Measurements from ENCODE around the gene TMEM181. TPM values are rescaled to one million over a fixed set of nuclear protein-coding genes. Genes with fewer than 3 reads are reported as not detected.

TMEM181 gene
- total RNA-seq, 1 experiment from 2014 or later = 38.0 TPM

DNA sequence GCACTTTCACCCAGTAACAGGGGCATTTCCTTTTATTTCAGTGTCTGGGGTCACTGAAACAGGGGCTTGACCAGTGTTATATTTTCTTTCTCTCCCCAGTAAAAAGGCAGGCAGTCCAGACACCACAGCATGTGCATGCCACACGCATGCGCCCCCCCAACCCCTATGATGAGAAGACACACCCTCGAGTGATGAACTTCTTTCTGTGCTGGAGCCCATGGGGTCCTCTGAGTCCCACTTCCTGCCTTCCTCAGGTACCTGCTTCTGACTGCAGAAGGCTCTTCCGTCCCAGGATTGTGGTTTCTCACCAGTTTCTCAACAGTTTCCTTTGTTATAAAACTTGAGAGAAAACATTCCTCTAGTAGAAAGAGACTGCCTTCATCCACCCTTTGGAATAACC, 45.7 kb upstream of the TMEM181 start:
- no peaks in the 10 kb centered on the region for H3K27me3 ChIP-seq (ENCODE audit: control insufficient read depth, insufficient read depth, low read length)
- H3K4me3 ChIP-seq (ENCODE audit: low read depth in 2 of 2, low read length in 2 of 2) = no peak overlapping the region
- no peaks in the 10 kb centered on the region for H3K9me3 ChIP-seq (ENCODE audit: control insufficient read depth, insufficient read depth, low read depth, low read length)
- ChIA-PET POLR2A (no interaction called here), CTCF (no interaction called here)
- H3K36me3 ChIP-seq (ENCODE audit: control insufficient read depth, insufficient read depth, low read length) = no peaks in the 10 kb centered on the region; the same call in 1 of the 2 replicates
- DNase-seq (ENCODE audit: low read depth, low spot score) (no peak), ATAC-seq (no peak)
- intact Hi-C loops (cut with micrococcal nuclease; ENCODE audit: unreplicated experiment) (no loop called here), in situ Hi-C loops (cut with HindIII; ENCODE audit: low pct_unique_long_range_greater_than_20kb, low sequenced_read_pairs) (no loop called here)
- BruUV-seq (replicated peaks) = no TSS peak
- no peak overlapping the region for H3K27ac ChIP-seq (ENCODE audit: low read length)
- no peak for TF ChIP-seq TCF7L2 (IDR thresholded peaks at IDR 0.05; ENCODE audit: low read depth, low read length)
- H3K4me1 ChIP-seq (ENCODE audit: control insufficient read depth, insufficient read depth, low read length) = peaks cover 14% of the 10 kb centered on the region

DNA sequence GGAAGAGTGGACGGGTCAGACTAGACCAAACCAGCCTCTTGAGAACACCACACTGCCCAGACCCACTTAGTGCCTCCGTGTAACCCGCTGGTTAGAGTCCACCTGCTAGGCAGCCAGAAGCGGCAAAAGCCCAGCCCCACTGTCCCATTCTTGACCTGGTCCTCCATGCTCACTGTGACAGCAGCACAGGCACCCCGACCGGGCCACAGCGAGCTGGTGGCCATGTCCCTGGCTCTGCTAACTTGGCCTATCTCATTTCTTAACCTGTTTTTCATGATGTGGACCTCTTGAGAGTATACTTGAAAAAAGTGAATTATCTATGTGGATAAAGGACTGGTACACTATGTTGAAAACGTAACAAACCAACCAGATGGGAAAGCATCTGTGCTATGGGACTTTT, 44.9 kb upstream of the TMEM181 start:
- CTCF ChIA-PET = no interaction called here

DNA sequence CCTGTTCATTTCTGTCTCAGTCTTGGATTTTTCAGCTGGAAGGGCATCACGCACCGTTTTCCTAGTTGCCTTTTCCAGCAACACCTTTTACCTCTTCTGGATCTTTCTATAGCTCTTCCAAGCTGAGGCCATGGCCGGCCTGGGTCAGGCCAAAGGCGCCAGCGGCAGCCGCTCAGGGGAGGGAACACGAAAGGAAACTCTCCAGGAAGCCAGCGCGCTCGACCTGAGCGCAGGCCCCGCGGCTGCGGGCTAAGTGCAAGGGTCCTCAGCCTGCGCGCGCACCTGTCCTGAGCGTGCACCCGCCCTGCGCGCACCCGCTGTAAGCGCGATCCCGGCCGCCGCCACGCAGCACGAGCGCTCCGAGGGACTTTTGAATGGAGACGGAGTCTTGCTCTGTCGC, 43.8 kb upstream of the TMEM181 start:
- H3K27me3 ChIP-seq (ENCODE audit: control insufficient read depth, insufficient read depth, low read length) = no peaks in the 10 kb centered on the region
- TF ChIP-seq SIN3A (IDR thresholded peaks at IDR 0.05; ENCODE audit: borderline replicate concordance, insufficient read depth, low read depth, low read length) (no peak), POLR2AphosphoS5 (IDR thresholded peaks at IDR 0.05; ENCODE audit: low read depth, low read length) (no peak), TCF7L2 (IDR thresholded peaks at IDR 0.05; ENCODE audit: low read depth, low read length) (no peak)
- TF ChIP-seq, protein P1, sequence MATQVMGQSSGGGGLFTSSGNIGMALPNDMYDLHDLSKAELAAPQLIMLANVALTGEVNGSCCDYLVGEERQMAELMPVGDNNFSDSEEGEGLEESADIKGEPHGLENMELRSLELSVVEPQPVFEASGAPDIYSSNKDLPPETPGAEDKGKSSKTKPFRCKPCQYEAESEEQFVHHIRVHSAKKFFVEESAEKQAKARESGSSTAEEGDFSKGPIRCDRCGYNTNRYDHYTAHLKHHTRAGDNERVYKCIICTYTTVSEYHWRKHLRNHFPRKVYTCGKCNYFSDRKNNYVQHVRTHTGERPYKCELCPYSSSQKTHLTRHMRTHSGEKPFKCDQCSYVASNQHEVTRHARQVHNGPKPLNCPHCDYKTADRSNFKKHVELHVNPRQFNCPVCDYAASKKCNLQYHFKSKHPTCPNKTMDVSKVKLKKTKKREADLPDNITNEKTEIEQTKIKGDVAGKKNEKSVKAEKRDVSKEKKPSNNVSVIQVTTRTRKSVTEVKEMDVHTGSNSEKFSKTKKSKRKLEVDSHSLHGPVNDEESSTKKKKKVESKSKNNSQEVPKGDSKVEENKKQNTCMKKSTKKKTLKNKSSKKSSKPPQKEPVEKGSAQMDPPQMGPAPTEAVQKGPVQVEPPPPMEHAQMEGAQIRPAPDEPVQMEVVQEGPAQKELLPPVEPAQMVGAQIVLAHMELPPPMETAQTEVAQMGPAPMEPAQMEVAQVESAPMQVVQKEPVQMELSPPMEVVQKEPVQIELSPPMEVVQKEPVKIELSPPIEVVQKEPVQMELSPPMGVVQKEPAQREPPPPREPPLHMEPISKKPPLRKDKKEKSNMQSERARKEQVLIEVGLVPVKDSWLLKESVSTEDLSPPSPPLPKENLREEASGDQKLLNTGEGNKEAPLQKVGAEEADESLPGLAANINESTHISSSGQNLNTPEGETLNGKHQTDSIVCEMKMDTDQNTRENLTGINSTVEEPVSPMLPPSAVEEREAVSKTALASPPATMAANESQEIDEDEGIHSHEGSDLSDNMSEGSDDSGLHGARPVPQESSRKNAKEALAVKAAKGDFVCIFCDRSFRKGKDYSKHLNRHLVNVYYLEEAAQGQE (IDR thresholded peaks at IDR 0.05; ENCODE audit: insufficient read depth in 1 of 2, low read depth in 2 of 2, low read length in 1 of 2) = no peak
- TF ChIP-seq, protein P2, sequence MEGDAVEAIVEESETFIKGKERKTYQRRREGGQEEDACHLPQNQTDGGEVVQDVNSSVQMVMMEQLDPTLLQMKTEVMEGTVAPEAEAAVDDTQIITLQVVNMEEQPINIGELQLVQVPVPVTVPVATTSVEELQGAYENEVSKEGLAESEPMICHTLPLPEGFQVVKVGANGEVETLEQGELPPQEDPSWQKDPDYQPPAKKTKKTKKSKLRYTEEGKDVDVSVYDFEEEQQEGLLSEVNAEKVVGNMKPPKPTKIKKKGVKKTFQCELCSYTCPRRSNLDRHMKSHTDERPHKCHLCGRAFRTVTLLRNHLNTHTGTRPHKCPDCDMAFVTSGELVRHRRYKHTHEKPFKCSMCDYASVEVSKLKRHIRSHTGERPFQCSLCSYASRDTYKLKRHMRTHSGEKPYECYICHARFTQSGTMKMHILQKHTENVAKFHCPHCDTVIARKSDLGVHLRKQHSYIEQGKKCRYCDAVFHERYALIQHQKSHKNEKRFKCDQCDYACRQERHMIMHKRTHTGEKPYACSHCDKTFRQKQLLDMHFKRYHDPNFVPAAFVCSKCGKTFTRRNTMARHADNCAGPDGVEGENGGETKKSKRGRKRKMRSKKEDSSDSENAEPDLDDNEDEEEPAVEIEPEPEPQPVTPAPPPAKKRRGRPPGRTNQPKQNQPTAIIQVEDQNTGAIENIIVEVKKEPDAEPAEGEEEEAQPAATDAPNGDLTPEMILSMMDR (IDR thresholded peaks at IDR 0.05) = no peak
- intact Hi-C loops (cut with micrococcal nuclease; ENCODE audit: unreplicated experiment) = loop anchor here (5.0 kb wide), 1 partner anchor 294 kb away; no protein-coding TSS in a partner anchor
- no peak for DNase-seq (ENCODE audit: low read depth, low spot score)
- H3K4me3 ChIP-seq (ENCODE audit: low read depth in 2 of 2, low read length in 2 of 2) = no peak overlapping the region
- H3K27ac ChIP-seq (ENCODE audit: low read length) = no peak overlapping the region
- in situ Hi-C loops (cut with HindIII; ENCODE audit: low pct_unique_long_range_greater_than_20kb, low sequenced_read_pairs) = no loop called here
- no peaks in the 10 kb centered on the region for H3K36me3 ChIP-seq (ENCODE audit: control insufficient read depth, insufficient read depth, low read length)
- ChIA-PET POLR2A (no interaction called here), CTCF (no interaction called here)
- no peak for ATAC-seq
- H3K4me1 ChIP-seq (ENCODE audit: control insufficient read depth, insufficient read depth, low read length) = peaks cover 14% of the 10 kb centered on the region
- no peaks in the 10 kb centered on the region for H3K9me3 ChIP-seq (ENCODE audit: control insufficient read depth, insufficient read depth, low read depth, low read length)
- BruUV-seq (replicated peaks) = no TSS peak

More for the DNA sequence above, 44.9 kb upstream of the TMEM181 start:
- in situ Hi-C loops (cut with HindIII; ENCODE audit: low pct_unique_long_range_greater_than_20kb, low sequenced_read_pairs) = no loop called here
- no peak overlapping the region for H3K4me3 ChIP-seq (ENCODE audit: low read depth in 2 of 2, low read length in 2 of 2)
- no TSS peak for BruUV-seq (replicated peaks)
- intact Hi-C loops (cut with micrococcal nuclease; ENCODE audit: unreplicated experiment) = loop anchor here (5.0 kb wide), 1 partner anchor 293 kb away; no protein-coding TSS in a partner anchor
- TF ChIP-seq, protein P1 (IDR thresholded peaks at IDR 0.05; ENCODE audit: insufficient read depth in 1 of 2, low read depth in 2 of 2, low read length in 1 of 2) = no peak
- TF ChIP-seq, protein P2 (IDR thresholded peaks at IDR 0.05) = no peak
- no peak for TF ChIP-seq POLR2AphosphoS5 (IDR thresholded peaks at IDR 0.05; ENCODE audit: low read depth, low read length)
- no peak for TF ChIP-seq TCF7L2 (IDR thresholded peaks at IDR 0.05; ENCODE audit: low read depth, low read length)
- no peak for TF ChIP-seq SIN3A (IDR thresholded peaks at IDR 0.05; ENCODE audit: borderline replicate concordance, insufficient read depth, low read depth, low read length)
- H3K9me3 ChIP-seq (ENCODE audit: control insufficient read depth, insufficient read depth, low read depth, low read length) = no peaks in the 10 kb centered on the region
- no peaks in the 10 kb centered on the region for H3K36me3 ChIP-seq (ENCODE audit: control insufficient read depth, insufficient read depth, low read length)
- POLR2A ChIA-PET = no interaction called here
- H3K27ac ChIP-seq (ENCODE audit: low read length) = no peak overlapping the region
- DNase-seq (ENCODE audit: low read depth, low spot score) (no peak), ATAC-seq (no peak)
- H3K4me1 ChIP-seq (ENCODE audit: control insufficient read depth, insufficient read depth, low read length) = peaks cover 14% of the 10 kb centered on the region
- H3K27me3 ChIP-seq (ENCODE audit: control insufficient read depth, insufficient read depth, low read length) = no peaks in the 10 kb centered on the region

All from Panc1 (cell line).